GM18508 (cell line): ENCODE results near the gene DHRSX.
"Not testable (repeated sequence)": the region's sequence is repeated elsewhere in the genome, so short reads cannot be mapped to it uniquely, and the experiment has no call there.

ENCODE experiments used
- ATAC-seq: cut with Tn5 transposase; IDR thresholded peaks from one replicate; pipeline ENCODE4 v1.9.1; 2021; ENCODE audit warnings: moderate number of reproducible peaks; ENCODE audit not compliant: insufficient read depth, unreplicated experiment

Gene DHRSX

GRCh38 chrX:2434270-2435163 is 66.3 kb downstream of the DHRSX start:
- ATAC-seq, result no peak

GRCh38 chrX:2432298-2432863 is 68.4 kb downstream of the DHRSX start:
- no peak for ATAC-seq

GRCh38 chrX:2430265-2430825 is 70.4 kb downstream of the DHRSX start:
- ATAC-seq, result no peak

GRCh38 chrX:2427737-2428136 is 73.0 kb downstream of the DHRSX start:
- no peak for ATAC-seq

GRCh38 chrX:2427147-2427546 is 73.6 kb downstream of the DHRSX start:
- no peak for ATAC-seq

- ATAC-seq, result no peak
Observed at GRCh38 chrX:2426289-2426882, 74.4 kb downstream of the DHRSX start.

- no peak for ATAC-seq
Observed at GRCh38 chrX:2425286-2426071, 75.3 kb downstream of the DHRSX start.

- no peak for ATAC-seq
Observed at GRCh38 chrX:2424317-2424716, 76.5 kb downstream of the DHRSX start.

GRCh38 chrX:2423899-2424298 is 76.9 kb downstream of the DHRSX start:
- no peak for ATAC-seq

- no peak for ATAC-seq
Observed at GRCh38 chrX:2423282-2423681, 77.5 kb downstream of the DHRSX start.

GRCh38 chrX:2419418-2419817 is 81.4 kb downstream of the DHRSX start:
- not testable (repeated sequence) for ATAC-seq

GRCh38 chrX:2418000-2418399 is 82.8 kb downstream of the DHRSX start:
- no peak for ATAC-seq

- no peak for ATAC-seq
Observed at GRCh38 chrX:2416851-2417604, 83.7 kb downstream of the DHRSX start.

- ATAC-seq, result no peak
Observed at GRCh38 chrX:2414384-2414783, 86.4 kb downstream of the DHRSX start.

GRCh38 chrX:2413969-2414368 is 86.8 kb downstream of the DHRSX start:
- no peak for ATAC-seq

- no peak for ATAC-seq
Observed at GRCh38 chrX:2412131-2412530, 88.6 kb downstream of the DHRSX start.

- no peak for ATAC-seq
Observed at GRCh38 chrX:2410279-2411020, 90.3 kb downstream of the DHRSX start.

- no peak for ATAC-seq
Observed at GRCh38 chrX:2409796-2410195, 91.0 kb downstream of the DHRSX start.

GRCh38 chrX:2408856-2409255 is 91.9 kb downstream of the DHRSX start:
- ATAC-seq, result no peak
